Aorta (tissue), 5 donors: ENCODE data around the gene PLEKHO2. TPM values are rescaled to one million over a fixed set of nuclear protein-coding genes. Genes with fewer than 3 reads are reported as not detected.

ENCODE experiments used
- ATAC-seq: fragments of 200-7000 bp; cut with Tn5 transposase; one replicate; pipeline ENCODE4 v1.9.1; 2022; ENCODE audit warnings: moderate library complexity; ENCODE audit not compliant: low FRiP score
- DNase-seq, 2 donors: peaks; one replicate each; pipeline ENCODE4 v3.0.0-alpha.2; 2020
- H3K27ac ChIP-seq, 2 donors: one replicate each; pipeline ENCODE4 v1.5.1; 2013; ENCODE audit warnings: low read length in 2 of 2, mild to moderate bottlenecking in 2 of 2, moderate library complexity in 2 of 2, control low read depth in 1 of 2, inconsistent platforms in 1 of 2, low read depth in 1 of 2
- H3K27me3 ChIP-seq, 2 donors: one replicate each; pipeline ENCODE4 v1.6.1; 2013; ENCODE audit warnings: control low read depth in 1 of 2, low read length in 1 of 2, mild to moderate bottlenecking in 1 of 2, moderate library complexity in 1 of 2; ENCODE audit not compliant: insufficient read depth in 2 of 2, control insufficient read depth in 1 of 2
- H3K36me3 ChIP-seq, 2 donors: one replicate each; pipeline ENCODE4 v1.6.1; 2013; ENCODE audit warnings: control low read depth in 1 of 2, low read length in 1 of 2, mild to moderate bottlenecking in 1 of 2; ENCODE audit not compliant: insufficient read depth in 2 of 2, control insufficient read depth in 1 of 2
- H3K4me1 ChIP-seq, 2 donors: one replicate each; pipeline ENCODE4 v1.6.1; 2013; ENCODE audit warnings: low read length in 2 of 2, control low read depth in 1 of 2, mild to moderate bottlenecking in 1 of 2, moderate library complexity in 1 of 2; ENCODE audit not compliant: insufficient read depth in 2 of 2, control insufficient read depth in 1 of 2
- H3K4me3 ChIP-seq, 2 donors: one replicate each; pipeline ENCODE4 v1.5.1; 2013; ENCODE audit warnings: low read length in 2 of 2, control low read depth in 1 of 2, mild to moderate bottlenecking in 1 of 2
- H3K9me3 ChIP-seq: one replicate; pipeline ENCODE4 v1.6.1; 2013; ENCODE audit warnings: mild to moderate bottlenecking, low read length; ENCODE audit not compliant: control insufficient read depth
- WGBS, 2 donors: extraction: QIAGEN DNeasy Blood & Tissue Kit; methylation state at CpG; one replicate each; pipeline ENCODE4 v1.1.7; 2013; 5-methylcytosine and 5-hydroxymethylcytosine counted together
- intact Hi-C, 2 donors: fragments of 100-400 bp; cut with DNase I; formaldehyde crosslinking; loops; one replicate each; pipeline versions ENCODE4 v1.14.2 to v1.15.0; 2022
- polyA plus RNA-seq, 2 donors: library from polyadenylated mRNA; stranded (reverse); fragments of 200-250 nt; gene quantifications; one replicate each; pipeline ENCODE4 v1.2.3, GENCODE V29; 2013
- total RNA-seq, 2 donors: library from RNA; stranded (reverse); fragmentation: NEBNext Ultra II Directional; extraction: Animal tissue kit (Norgen Biotek cat#: 25700); gene quantifications; one replicate each; pipeline ENCODE4 v1.2.1, GENCODE V29; 2021
- donor health status: healthy with polysubstance abuse.
- donor health status: Bipolar disorder and iron deficiency.
- donor health status: DM: no; HTN: no; CAD: no.
- donor health status: DM: no; HTN: no; CAD: no.
- donor health status: DM: yes; HTN: yes; CAD: no.

Gene PLEKHO2
- total and polyA plus RNA-seq, 4 donors, result 12.2 to 50.4 (median 29.9) TPM

DNA sequence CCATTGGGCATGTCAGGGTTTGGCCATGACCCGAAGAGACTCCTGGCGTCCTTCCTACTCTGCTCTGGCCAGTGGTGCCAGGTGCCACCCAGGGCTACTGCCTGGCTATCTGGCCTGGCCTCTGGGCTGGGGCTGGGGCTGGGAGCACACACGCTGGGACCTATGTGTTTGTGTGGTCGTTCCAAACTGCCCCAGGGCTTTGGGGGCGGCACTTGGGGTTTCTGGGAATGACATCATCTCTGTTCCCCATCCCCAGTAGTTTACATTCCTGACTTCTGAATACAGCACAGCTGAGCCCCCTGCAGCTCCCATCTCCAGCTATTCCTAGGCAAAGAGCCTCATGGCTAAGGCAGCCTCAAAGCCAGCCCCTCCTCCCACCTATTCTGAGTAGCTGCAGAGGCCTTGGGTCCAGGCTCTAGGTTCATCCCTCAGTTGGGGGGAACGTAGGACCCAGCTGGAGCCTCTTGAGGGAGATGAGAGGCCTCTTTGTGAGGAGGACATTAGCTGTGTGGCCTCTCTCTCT lies 24.3 kb downstream of the PLEKHO2 start:
- H3K4me3 ChIP-seq, result no peak overlapping the region
- 58% methylated on average over 6 of the region's 6 CpGs for WGBS, 2 donors
- H3K9me3 ChIP-seq, result no peaks in the 10 kb centered on the region
- H3K36me3 ChIP-seq, result no peaks in the 10 kb centered on the region
- no peaks in the 10 kb centered on the region for H3K27me3 ChIP-seq
- intact Hi-C loops, result no loop called here
- DNase-seq (peak in 1 of 2 donors; percentile 32), ATAC-seq (no peak)
- no peak overlapping the region for H3K27ac ChIP-seq
- H3K4me1 ChIP-seq, result no peaks in the 10 kb centered on the region

DNA sequence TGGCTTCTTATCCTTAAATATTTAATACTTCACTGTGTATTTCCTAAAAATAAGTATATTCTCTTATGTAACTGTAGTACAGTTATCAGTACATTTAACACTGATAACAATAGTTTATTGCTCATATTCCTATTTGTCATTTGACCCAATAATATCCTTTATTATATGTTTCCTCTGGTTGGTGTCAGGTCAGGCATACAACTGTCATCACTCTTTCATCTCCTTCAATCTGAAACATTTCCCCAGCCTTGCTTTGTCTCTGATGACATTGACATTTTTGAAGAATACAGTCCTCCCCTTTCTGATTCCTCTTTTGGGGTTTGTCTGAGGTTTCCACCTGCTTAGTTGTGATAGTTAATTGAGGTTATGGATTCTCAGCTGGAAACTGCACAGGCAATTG lies 27.8 kb downstream of the PLEKHO2 start:
- no peak for ATAC-seq
- Histone ChIP-seq H3K27ac (no peak overlapping the region), H3K4me3 (no peak overlapping the region), H3K9me3 (no peaks in the 10 kb centered on the region), H3K27me3 (no peaks in the 10 kb centered on the region), H3K36me3 (no peaks in the 10 kb centered on the region), H3K4me1 (no peaks in the 10 kb centered on the region)
- intact Hi-C loops, result no loop called here
- DNase-seq, result no peak

DNA sequence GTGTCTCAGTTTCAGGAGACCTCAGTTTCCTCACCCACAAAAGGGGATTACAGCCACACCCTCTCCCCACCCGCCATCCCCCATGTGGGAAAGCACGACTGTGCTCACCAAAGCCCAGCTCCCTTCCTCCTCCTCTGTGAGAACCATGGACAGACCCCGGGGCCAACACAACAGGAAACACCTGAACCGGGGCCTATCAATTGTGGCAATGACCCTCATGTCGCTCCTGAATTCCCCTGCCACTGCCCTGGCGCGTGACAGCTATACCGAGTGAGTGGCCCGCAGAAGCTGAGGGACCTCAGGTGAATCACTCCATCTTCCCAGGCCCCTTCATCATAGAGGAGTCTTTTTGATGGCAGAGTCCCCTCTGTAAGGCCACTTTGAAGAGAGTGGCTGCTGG lies 28.6 kb downstream of the PLEKHO2 start:
- WGBS, 2 donors, result 87 to 92% methylated on average over 9 of the region's 9 CpGs
- Histone ChIP-seq H3K4me1 (no peaks in the 10 kb centered on the region), H3K27ac (no peak overlapping the region), H3K4me3 (no peak overlapping the region), H3K9me3 (no peaks in the 10 kb centered on the region), H3K36me3 (no peaks in the 10 kb centered on the region), H3K27me3 (no peaks in the 10 kb centered on the region)
- ATAC-seq (no peak), DNase-seq (no peak)
- intact Hi-C loops, result no loop called here

DNA sequence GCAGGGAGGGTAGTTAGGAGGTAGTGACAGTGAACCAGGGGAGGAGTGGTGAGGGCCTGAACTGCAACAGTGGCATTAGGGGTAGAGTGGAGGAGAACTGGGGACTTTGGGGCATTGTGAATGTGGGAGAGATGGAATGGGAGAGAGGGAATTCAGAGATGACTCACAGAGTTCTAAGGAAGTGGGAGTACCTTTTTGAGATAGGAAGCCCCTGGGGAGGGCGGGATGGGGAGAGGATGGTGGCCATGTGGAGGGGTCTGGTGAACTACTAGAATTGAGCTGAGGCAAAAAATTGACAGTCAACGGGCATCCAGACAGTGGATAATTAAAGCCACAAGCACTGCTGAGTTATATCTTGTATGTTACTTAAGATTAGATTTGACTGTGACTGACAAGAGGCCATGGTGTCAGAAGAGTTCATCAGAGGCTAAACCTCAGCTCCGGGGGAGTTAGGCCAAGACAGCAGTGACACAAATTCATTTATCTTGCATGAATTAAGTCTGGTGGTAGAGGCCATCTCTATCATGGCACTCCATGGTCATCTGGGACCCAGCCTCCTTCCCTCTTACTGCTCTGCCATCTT lies 34.0 kb downstream of the PLEKHO2 start:
- intact Hi-C loops, result no loop called here
- no peaks in the 10 kb centered on the region for H3K27me3 ChIP-seq
- DNase-seq (peak in 1 of 2 donors; percentile 4), ATAC-seq (no peak)
- no peaks in the 10 kb centered on the region for H3K36me3 ChIP-seq
- 79 to 92% methylated on average over 3 of the region's 3 CpGs for WGBS, 2 donors
- H3K9me3 ChIP-seq, result no peaks in the 10 kb centered on the region
- no peaks in the 10 kb centered on the region for H3K4me1 ChIP-seq
- H3K4me3 ChIP-seq, result no peak overlapping the region
- no peak overlapping the region for H3K27ac ChIP-seq

DNA sequence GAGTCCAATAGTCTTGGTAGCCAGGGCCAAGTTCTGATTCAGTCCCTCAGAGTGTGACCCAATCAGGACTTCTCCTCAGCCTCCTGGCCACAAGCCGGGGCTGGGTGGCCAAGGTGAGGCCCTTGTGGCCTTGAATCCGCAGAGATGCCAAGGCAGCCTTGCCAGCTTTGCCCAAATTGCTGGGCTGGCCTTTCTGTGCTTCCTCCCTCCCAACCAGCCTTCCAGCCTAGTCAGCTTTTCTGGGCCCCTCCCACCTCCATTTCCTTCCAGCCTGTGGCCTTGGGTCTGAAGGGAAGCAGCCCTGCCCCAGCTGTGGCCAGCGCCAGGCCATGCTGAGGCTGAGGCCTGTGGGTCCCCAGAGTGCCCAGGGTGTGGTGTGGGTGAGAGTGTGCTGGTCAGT lies 35.7 kb downstream of the PLEKHO2 start:
- WGBS, 2 donors, result 44 to 55% methylated on average over 3 of the region's 3 CpGs
- intact Hi-C loops, result no loop called here
- H3K4me1 ChIP-seq, result no peaks in the 10 kb centered on the region
- H3K4me3 ChIP-seq, result no peak overlapping the region
- no peak overlapping the region for H3K27ac ChIP-seq
- peak; percentile 74 for ATAC-seq
- no peaks in the 10 kb centered on the region for H3K27me3 ChIP-seq
- no peaks in the 10 kb centered on the region for H3K36me3 ChIP-seq
- DNase-seq, result peak; percentile 85 to 92
- H3K9me3 ChIP-seq, result no peaks in the 10 kb centered on the region

DNA sequence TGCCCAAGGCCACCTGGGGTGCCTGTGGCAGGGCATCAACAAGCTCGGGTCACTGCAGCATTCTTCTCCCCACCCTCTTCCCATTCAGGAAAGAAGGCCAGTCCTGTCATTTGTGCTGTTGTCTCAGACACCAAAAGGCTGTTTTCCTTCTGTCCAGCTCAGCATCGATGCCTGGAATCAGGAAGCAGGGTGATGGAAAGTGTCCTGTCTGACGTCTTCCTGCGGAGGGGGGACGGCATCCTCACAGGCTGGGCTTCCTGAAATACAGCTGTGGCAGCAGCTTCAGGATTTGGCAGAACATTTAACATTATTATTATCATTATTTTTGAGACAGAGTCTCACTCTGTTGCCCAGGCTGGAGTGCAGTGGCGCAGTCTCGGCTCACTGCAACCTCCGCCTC lies 37.0 kb downstream of the PLEKHO2 start:
- Histone ChIP-seq H3K4me3 (no peak overlapping the region), H3K9me3 (no peaks in the 10 kb centered on the region), H3K36me3 (no peaks in the 10 kb centered on the region), H3K27ac (no peak overlapping the region), H3K4me1 (no peaks in the 10 kb centered on the region), H3K27me3 (no peaks in the 10 kb centered on the region)
- DNase-seq, result peak in 1 of 2 donors; percentile 82
- ATAC-seq, result no peak
- intact Hi-C loops, result no loop called here
- WGBS, 2 donors, result 77 to 83% methylated on average over 8 of the region's 8 CpGs

DNA sequence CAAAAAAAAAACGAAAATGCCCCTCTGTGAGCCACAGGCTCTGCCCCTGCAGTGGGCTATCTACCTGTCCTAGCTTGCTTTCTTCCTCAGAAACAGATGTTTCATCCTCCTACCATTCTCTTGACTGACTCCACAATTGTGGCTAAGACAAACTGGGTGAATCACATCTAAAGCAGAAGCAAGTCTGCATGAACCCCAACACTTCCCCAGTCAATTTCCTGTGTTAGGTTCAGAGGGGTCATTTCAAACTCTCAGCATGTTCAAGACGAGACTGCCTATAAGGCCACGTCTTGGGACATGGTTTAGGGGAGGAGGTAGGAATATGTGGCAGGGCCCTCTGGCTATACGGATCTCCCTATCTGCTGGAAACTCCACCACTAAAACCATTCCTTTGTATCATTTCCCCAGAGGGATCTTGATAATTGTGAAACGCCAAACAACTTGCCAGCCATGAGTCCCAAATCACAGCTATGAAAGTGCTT lies 41.4 kb downstream of the PLEKHO2 start:
- ATAC-seq, result peak; percentile 56
- no peak overlapping the region for H3K27ac ChIP-seq

DNA sequence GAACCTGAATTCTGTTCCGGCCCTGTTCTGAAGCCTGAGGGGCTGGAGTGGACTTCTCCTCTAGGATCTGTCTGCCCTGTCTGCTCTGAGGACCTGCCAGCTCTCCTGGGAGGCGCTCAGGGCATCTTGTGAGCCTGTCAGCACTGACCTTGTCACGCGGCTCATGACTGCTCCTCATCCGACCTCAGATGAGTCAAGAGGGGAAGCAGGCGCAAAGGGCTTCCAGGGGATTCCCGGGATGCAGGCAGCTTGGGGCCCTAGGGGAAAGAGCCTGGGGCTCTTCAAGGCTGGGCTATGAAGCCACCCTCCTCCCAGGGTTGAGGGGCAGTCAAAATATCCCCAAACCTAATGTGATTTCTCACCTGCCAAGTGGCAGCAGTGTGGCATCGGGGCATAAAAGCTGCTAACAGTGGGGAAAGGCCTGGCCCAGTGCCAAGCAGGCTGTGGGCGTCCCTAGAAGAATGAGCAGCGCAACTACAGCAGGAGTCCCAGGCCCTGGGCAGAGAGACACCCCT lies 42.3 kb downstream of the PLEKHO2 start:
- Histone ChIP-seq H3K36me3 (no peaks in the 10 kb centered on the region), H3K4me3 (no peak overlapping the region), H3K4me1 (no peaks in the 10 kb centered on the region), H3K27me3 (no peaks in the 10 kb centered on the region), H3K27ac (no peak overlapping the region), H3K9me3 (no peaks in the 10 kb centered on the region)
- intact Hi-C loops, result no loop called here
- WGBS, 2 donors, result 50 to 56% methylated on average over 10 of the region's 10 CpGs
- DNase-seq, result peak; percentile 91 to 93
- peak; percentile 67 for ATAC-seq

More for the DNA sequence above, 41.4 kb downstream of the PLEKHO2 start:
- Histone ChIP-seq H3K4me3 (no peak overlapping the region), H3K4me1 (no peaks in the 10 kb centered on the region), H3K9me3 (no peaks in the 10 kb centered on the region), H3K27me3 (no peaks in the 10 kb centered on the region), H3K36me3 (no peaks in the 10 kb centered on the region)
- 74 to 79% methylated on average over 5 of the region's 5 CpGs for WGBS, 2 donors
- intact Hi-C loops, result no loop called here
- peak in 1 of 2 donors; percentile 30 for DNase-seq

DNA sequence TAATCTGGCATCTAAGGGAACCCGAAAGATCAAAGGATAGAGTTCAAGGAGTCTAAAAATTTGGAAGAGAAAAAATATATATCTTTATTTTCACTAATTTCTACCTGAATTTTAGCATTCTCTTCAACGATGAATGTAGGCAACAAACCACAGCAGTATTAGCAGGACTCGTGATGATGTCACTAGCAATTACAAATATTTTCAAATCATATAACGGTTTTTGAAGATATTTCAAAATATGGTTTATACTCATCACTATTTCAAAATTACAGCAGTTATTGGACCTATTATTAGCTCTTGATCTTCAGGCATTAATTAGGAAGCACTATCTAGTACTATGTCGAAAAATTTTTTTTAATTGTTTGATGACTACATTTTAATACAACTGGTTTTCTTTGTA lies 43.0 kb downstream of the PLEKHO2 start:
- Histone ChIP-seq H3K4me3 (no peak overlapping the region), H3K36me3 (no peaks in the 10 kb centered on the region), H3K27me3 (no peaks in the 10 kb centered on the region), H3K9me3 (no peaks in the 10 kb centered on the region), H3K4me1 (no peaks in the 10 kb centered on the region), H3K27ac (no peak overlapping the region)
- 92 to 94% methylated on average over 5 of the region's 5 CpGs for WGBS, 2 donors
- ATAC-seq (no peak), DNase-seq (no peak)
- intact Hi-C loops, result no loop called here
